Endothelial cell of umbilical vein (primary cell): ENCODE results near the gene CHRNA10. TPM values are rescaled to one million over a fixed set of nuclear protein-coding genes. Genes with fewer than 3 reads are reported as not detected.

ENCODE experiments used
- BruUV-seq: library from RNA; stranded (reverse); fragments of 400-500 nt; replicated peaks from 2 replicates; lab custom pipeline; 2021; lab: Mats Ljungman, UMichigan
- CTCF ChIA-PET: fragments of 300-600, 350-600 bp; sonication (Branson Sonifier 250); formaldehyde crosslinking; loops from one replicate; lab custom pipeline; 2021; ENCODE audit warnings: antibody characterized with exemption, inconsistent platforms; lab: Charles Lee
- POLR2A ChIA-PET: fragments of 300-600, 350-600 bp; sonication (Branson Sonifier 250); formaldehyde crosslinking; loops from one replicate; lab custom pipeline; 2021; ENCODE audit warnings: antibody characterized with exemption, inconsistent platforms; lab: Charles Lee
- DNase-seq: peaks from one replicate; pipeline ENCODE4 v3.0.0-alpha.2; 2011; ENCODE audit warnings: low read depth, low spot score
- FAIRE-seq: peaks from 2 replicates; lab custom pipeline; 2011; peaks lifted over from hg19 to GRCh38; lab: Jason Lieb, UNC
- H2AFZ ChIP-seq: 2 replicates; pipeline ENCODE4 v1.6.0; 2012; ENCODE audit warnings: low read depth, low read length, control low read depth, inconsistent platforms
- H3K27ac ChIP-seq: 2 replicates; pipeline ENCODE4 v1.5.1; 2011; ENCODE audit warnings: low read depth, mild to moderate bottlenecking, control low read depth, low read length, moderate library complexity; ENCODE audit not compliant: insufficient read depth
- H3K27me3 ChIP-seq, 2 experiments: 2 replicates each; pipeline versions ENCODE4 v1.6.0 to v1.6.1; 2011; ENCODE audit warnings: low read length in 2 of 2, mixed read lengths in 1 of 2; ENCODE audit not compliant: control insufficient read depth in 2 of 2, insufficient read depth in 2 of 2
- H3K36me3 ChIP-seq, 2 experiments: 2 replicates in 1 of 2; 3 replicates in 1 of 2; pipeline ENCODE4 v1.5.1; 2011; ENCODE audit warnings: low read length in 2 of 2, mild to moderate bottlenecking in 1 of 2, moderate library complexity in 1 of 2; ENCODE audit not compliant: control insufficient read depth in 2 of 2, insufficient read depth in 2 of 2; ENCODE audit errors: extremely low read depth in 1 of 2
- H3K4me1 ChIP-seq: 3 replicates; pipeline ENCODE4 v1.5.1; 2011; ENCODE audit warnings: mild to moderate bottlenecking, low read length; ENCODE audit not compliant: control insufficient read depth, insufficient read depth; ENCODE audit errors: extremely low read depth
- H3K4me2 ChIP-seq: 2 replicates; pipeline ENCODE4 v1.6.1; 2011; ENCODE audit warnings: low read length, control low read depth, mixed read lengths; ENCODE audit not compliant: insufficient read depth
- H3K4me3 ChIP-seq, 3 experiments: fragments of 200-600 bp in 1 of 3; sonication (generic), shearing (Covaris generic) in 1 of 3; replicated peaks in 1 of 3; 2 replicates each; pipeline ENCODE4 v1.5.1; 2011 to 2016; ENCODE audit warnings: control low read depth in 3 of 3, low read length in 3 of 3, mild to moderate bottlenecking in 2 of 3, inconsistent platforms in 1 of 3, low read depth in 1 of 3, moderate library complexity in 1 of 3; ENCODE audit not compliant: insufficient read depth in 1 of 3
- H3K79me2 ChIP-seq: 2 replicates; pipeline ENCODE4 v1.6.0; 2012; ENCODE audit warnings: low read length, inconsistent platforms; ENCODE audit not compliant: control insufficient read depth, insufficient read depth
- H3K9ac ChIP-seq: replicated peaks from 2 replicates; pipeline ENCODE3; 2011; ENCODE audit warnings: low read length, control low read depth; ENCODE audit not compliant: insufficient read depth; ENCODE audit errors: extremely low read depth
- H3K9me1 ChIP-seq: replicated peaks from 3 replicates; pipeline ENCODE4 v1.6.0; 2011; ENCODE audit warnings: mild to moderate bottlenecking, low read length; ENCODE audit not compliant: control insufficient read depth, insufficient read depth; ENCODE audit errors: extremely low read depth
- H3K9me3 ChIP-seq: replicated peaks from 2 replicates; pipeline ENCODE4 v1.5.1; 2012; ENCODE audit warnings: low read length, inconsistent platforms; ENCODE audit not compliant: control insufficient read depth, insufficient read depth
- H4K20me1 ChIP-seq: replicated peaks from 2 replicates; pipeline ENCODE3; 2011; ENCODE audit warnings: mild to moderate bottlenecking, low read length; ENCODE audit not compliant: control insufficient read depth, insufficient read depth; ENCODE audit errors: extremely low read depth
- CTCF ChIP-seq, 2 donors: IDR thresholded peaks; 1 replicate in 1 of 2; 2 replicates in 1 of 2; pipeline ENCODE4 v1.5.1; 2011; ENCODE audit warnings: low read length in 2 of 2, mild to moderate bottlenecking in 2 of 2, moderate library complexity in 2 of 2, control low read depth in 1 of 2, inconsistent platforms in 1 of 2, low read depth in 1 of 2; ENCODE audit not compliant: insufficient read depth in 1 of 2; ENCODE audit errors: extremely low read depth in 1 of 2
- EZH2 ChIP-seq: IDR thresholded peaks from 2 replicates; pipeline ENCODE4 v1.6.1; 2012; ENCODE audit warnings: borderline replicate concordance, low read depth, mild to moderate bottlenecking, moderate library complexity, low read length, inconsistent platforms; ENCODE audit not compliant: severe bottlenecking
- FOS ChIP-seq: IDR thresholded peaks from 2 replicates; pipeline ENCODE4 v1.6.1; 2011; ENCODE audit warnings: mild to moderate bottlenecking, low read length, moderate library complexity, borderline replicate concordance; ENCODE audit not compliant: insufficient read depth
- GATA2 ChIP-seq: IDR thresholded peaks from 2 replicates; pipeline ENCODE4 v1.7.0; 2011; ENCODE audit warnings: low read depth, mild to moderate bottlenecking, moderate library complexity, mixed read lengths, low read length; ENCODE audit not compliant: insufficient read length, insufficient read depth
- JUN ChIP-seq: IDR thresholded peaks from 2 replicates; pipeline ENCODE4 v1.6.1; 2011; ENCODE audit warnings: borderline replicate concordance, low read depth; ENCODE audit not compliant: insufficient read length, insufficient read depth
- MYC ChIP-seq: IDR thresholded peaks from one replicate; pipeline ENCODE4 v1.6.1; 2011; ENCODE audit warnings: mild to moderate bottlenecking, low read depth, low read length
- POLR2A ChIP-seq: IDR thresholded peaks from 2 replicates; pipeline ENCODE4 v1.6.1; 2012; ENCODE audit warnings: low read depth, mild to moderate bottlenecking, control low read depth, low read length
- POLR2AphosphoS5 ChIP-seq: IDR thresholded peaks from 2 replicates; pipeline ENCODE4 v1.6.1; 2012; ENCODE audit warnings: low read depth, mild to moderate bottlenecking, control low read depth, low read length, moderate library complexity; ENCODE audit not compliant: insufficient read depth
- dilution Hi-C: fragments of 300-500 bp; cut with MboI; formaldehyde crosslinking; loops from one replicate; pipeline ENCODE4 v1.15.0; 2019; ENCODE audit warnings: low sequenced_read_pairs; ENCODE audit not compliant: extremely low pct_ligation_motif_present
- intact Hi-C: fragments of 100-400 bp; cut with micrococcal nuclease; formaldehyde crosslinking; loops from one replicate; pipeline ENCODE4 v1.10.0; 2022
- polyA plus RNA-seq, 4 experiments: library from polyadenylated mRNA; depleted of rRNA in 3 of 4; stranded (reverse) in 3 of 4; unstranded in 1 of 4; fragments of >200 nt; gene quantifications; 2 replicates each; pipeline versions ENCODE4 v1.2.1 to v1.2.3, GENCODE V29; 2011 to 2012; ENCODE audit warnings: missing spikeins in 1 of 4
- total RNA-seq: library from RNA; stranded (reverse); gene quantifications from 2 replicates; pipeline ENCODE4 v1.2.3, GENCODE V29; 2021
- TF ChIP-seq, protein P1 (sequence below): IDR thresholded peaks from 2 replicates; pipeline ENCODE4 v1.6.1; 2011; ENCODE audit not compliant: insufficient read depth, insufficient read length

CHRNA10 gene
- total and polyA plus RNA-seq, 2 donors (not counting 3 experiments of a cell fraction or from before 2014, with no cell fraction given), result 1.1 to 1.8 TPM

DNA sequence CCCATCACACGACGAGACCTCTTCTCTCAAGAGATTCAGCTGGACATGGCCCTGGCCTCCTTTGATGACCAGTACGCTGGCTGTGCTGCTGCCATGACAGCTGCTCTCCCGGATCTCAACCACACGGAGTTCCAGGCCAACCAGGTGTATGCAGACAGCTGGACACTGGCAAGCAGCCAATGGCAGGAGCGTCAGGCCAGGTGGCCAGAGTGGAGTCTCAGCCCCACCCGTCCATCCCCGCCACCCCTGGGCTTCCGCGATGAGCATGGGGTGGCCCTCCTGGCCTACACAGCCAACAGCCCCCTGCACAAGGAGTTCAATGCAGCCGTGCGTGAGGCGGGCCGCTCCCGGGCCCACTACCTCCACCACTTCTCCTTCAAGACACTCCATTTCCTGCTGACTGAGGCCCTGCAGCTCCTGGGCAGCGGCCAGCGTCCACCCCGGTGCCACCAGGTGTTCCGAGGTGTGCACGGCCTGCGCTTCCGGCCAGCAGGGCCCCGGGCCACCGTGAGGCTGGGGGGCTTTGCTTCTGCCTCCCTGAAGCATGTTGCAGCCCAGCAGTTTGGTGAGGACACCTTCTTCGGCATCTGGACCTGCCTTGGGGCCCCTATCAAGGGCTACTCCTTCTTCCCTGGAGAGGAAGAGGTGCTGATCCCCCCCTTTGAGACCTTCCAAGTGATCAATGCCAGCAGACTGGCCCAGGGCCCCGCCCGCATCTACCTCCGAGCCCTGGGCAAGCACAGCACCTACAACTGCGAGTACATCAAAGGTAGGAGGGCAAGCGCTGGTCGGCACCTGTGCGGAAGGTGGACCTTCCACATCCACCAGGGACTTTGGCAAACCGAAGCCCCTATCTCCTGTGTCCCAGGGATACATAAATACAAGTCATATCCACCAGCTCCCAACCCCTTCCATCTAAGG, 11.3 kb downstream of the CHRNA10 start:
- Histone ChIP-seq H3K9me1 (no peaks in the 10 kb centered on the region), H3K79me2 (no peaks in the 10 kb centered on the region), H3K27ac (no peak overlapping the region), H3K27me3 (peaks cover 5% of the 10 kb centered on the region in 2 experiments), H4K20me1 (no peaks in the 10 kb centered on the region), H2AFZ (no peak overlapping the region), H3K9ac (no peak overlapping the region), H3K4me3 (no peak overlapping the region), H3K9me3 (no peaks in the 10 kb centered on the region), H3K4me2 (no peak overlapping the region), H3K4me1 (no peaks in the 10 kb centered on the region), H3K36me3 (no peaks in the 10 kb centered on the region)
- ChIA-PET CTCF (no interaction called here), POLR2A (no interaction called here)
- BruUV-seq, result no TSS peak
- intact Hi-C loops, result no loop called here
- DNase-seq (no peak), FAIRE-seq (no peak)
- TF ChIP-seq CTCF (IDR thresholded peaks at IDR 0.05; ENCODE audit: extremely low read depth in 1 of 2, insufficient read depth in 1 of 2, low read depth in 1 of 2, low read length in 2 of 2), result no peak
- no peak for TF ChIP-seq EZH2
- no peak for TF ChIP-seq MYC
- no peak for TF ChIP-seq JUN
- no peak for TF ChIP-seq POLR2AphosphoS5
- no peak for TF ChIP-seq GATA2
- no peak for TF ChIP-seq FOS
- no peak for TF ChIP-seq POLR2A
- TF ChIP-seq, protein P1, sequence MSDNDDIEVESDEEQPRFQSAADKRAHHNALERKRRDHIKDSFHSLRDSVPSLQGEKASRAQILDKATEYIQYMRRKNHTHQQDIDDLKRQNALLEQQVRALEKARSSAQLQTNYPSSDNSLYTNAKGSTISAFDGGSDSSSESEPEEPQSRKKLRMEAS, result no peak
- dilution Hi-C loops, result no loop called here
